Keratinocyte (primary cell): ENCODE measurements around the gene TBCC.

ENCODE experiments used
- EZH2 ChIP-seq: IDR thresholded peaks from one replicate; pipeline ENCODE4 v1.6.1; 2012; ENCODE audit warnings: inconsistent platforms, mild to moderate bottlenecking, low read length, moderate library complexity
- TF ChIP-seq, protein P1 (sequence below), 3 experiments: IDR thresholded peaks in 1 of 3; conservative IDR thresholded peaks in 1 of 3; optimal IDR thresholded peaks in 1 of 3; 2 replicates in 2 of 3; 3 replicates in 1 of 3; pipeline versions ENCODE3 to v1.5.1; 2011; ENCODE audit warnings: low read length in 3 of 3, mild to moderate bottlenecking in 3 of 3, moderate library complexity in 2 of 3, control low read depth in 1 of 3, inconsistent platforms in 1 of 3; ENCODE audit not compliant: insufficient read depth in 2 of 3; ENCODE audit errors: extremely low read depth in 1 of 3

DNA sequence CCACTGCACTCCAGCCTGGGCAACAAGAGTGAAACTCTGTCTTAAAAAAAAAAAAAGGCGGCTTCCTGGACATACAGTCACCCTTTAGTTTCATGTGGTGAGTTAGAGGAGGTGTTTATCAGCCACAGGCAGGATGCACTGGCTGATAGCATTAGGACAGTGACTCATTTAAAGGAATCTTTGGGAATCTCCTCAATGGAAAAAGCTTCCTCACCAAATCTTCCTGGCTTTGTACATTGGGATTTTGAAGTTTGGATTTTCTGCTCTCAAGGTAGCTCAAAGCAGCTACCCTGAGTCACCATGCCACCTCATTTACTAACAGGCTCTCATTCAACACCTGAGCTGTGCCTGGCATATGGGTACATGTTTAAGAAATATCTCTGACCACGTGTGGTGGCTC is 43.7 kb downstream of the TBCC start:
- TF ChIP-seq, protein P1, sequence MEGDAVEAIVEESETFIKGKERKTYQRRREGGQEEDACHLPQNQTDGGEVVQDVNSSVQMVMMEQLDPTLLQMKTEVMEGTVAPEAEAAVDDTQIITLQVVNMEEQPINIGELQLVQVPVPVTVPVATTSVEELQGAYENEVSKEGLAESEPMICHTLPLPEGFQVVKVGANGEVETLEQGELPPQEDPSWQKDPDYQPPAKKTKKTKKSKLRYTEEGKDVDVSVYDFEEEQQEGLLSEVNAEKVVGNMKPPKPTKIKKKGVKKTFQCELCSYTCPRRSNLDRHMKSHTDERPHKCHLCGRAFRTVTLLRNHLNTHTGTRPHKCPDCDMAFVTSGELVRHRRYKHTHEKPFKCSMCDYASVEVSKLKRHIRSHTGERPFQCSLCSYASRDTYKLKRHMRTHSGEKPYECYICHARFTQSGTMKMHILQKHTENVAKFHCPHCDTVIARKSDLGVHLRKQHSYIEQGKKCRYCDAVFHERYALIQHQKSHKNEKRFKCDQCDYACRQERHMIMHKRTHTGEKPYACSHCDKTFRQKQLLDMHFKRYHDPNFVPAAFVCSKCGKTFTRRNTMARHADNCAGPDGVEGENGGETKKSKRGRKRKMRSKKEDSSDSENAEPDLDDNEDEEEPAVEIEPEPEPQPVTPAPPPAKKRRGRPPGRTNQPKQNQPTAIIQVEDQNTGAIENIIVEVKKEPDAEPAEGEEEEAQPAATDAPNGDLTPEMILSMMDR (optimal IDR thresholded peaks at IDR 0.05 in 1 of 3, IDR thresholded peaks at IDR 0.05 in 1 of 3, conservative IDR thresholded peaks at IDR 0.05 in 1 of 3; ENCODE audit: extremely low read depth in 1 of 3, insufficient read depth in 2 of 3, low read length in 3 of 3): no peak
- TF ChIP-seq EZH2: no peak
